OCI-LY3 (cell line): Measurements from ENCODE around the gene AZU1.
A peak's percentile ranks its signal among the peaks of the same experiment; 100 is the strongest.

Experiments used
- H2AFZ ChIP-seq: fragments of 200-600, 300-600 bp; shearing (Covaris generic); 2 replicates; pipeline ENCODE4 v1.6.0; 2014; ENCODE audit warnings: antibody characterized with exemption, low read depth, low read length
- H3K27ac ChIP-seq: fragments of 200-600, 300-600 bp; sonication (generic); 2 replicates; pipeline ENCODE4 v1.5.1; 2014; ENCODE audit warnings: mild to moderate bottlenecking, low read length, moderate library complexity, mixed read lengths
- H3K27me3 ChIP-seq: fragments of 200-600, 300-600 bp; sonication (generic); 2 replicates; pipeline ENCODE4 v1.6.1; 2014; ENCODE audit warnings: low read depth, low read length, mixed read lengths
- H3K36me3 ChIP-seq: fragments of 200-600, 300-600 bp; sonication (generic); replicated peaks from 2 replicates; pipeline ENCODE3; 2014; ENCODE audit warnings: low read depth, low read length, mixed read lengths
- H3K4me1 ChIP-seq: fragments of 300-600, 200-600 bp; sonication (generic); 2 replicates; pipeline ENCODE4 v1.6.1; 2014; ENCODE audit warnings: low read length, mixed read lengths
- H3K4me2 ChIP-seq: fragments of 200-600, 300-600 bp; sonication (generic); 2 replicates; pipeline ENCODE4 v1.6.1; 2014; ENCODE audit warnings: low read length, mixed read lengths
- H3K4me3 ChIP-seq: fragments of 300-600, 200-600 bp; sonication (generic); 2 replicates; pipeline ENCODE4 v1.5.1; 2014; ENCODE audit warnings: antibody characterized with exemption, mild to moderate bottlenecking, low read length, moderate library complexity
- H3K79me2 ChIP-seq: fragments of 300-600, 200-600 bp; shearing (Covaris generic); 2 replicates; pipeline ENCODE4 v1.6.1; 2014; ENCODE audit warnings: mild to moderate bottlenecking, low read length, mixed read lengths
- H3K9ac ChIP-seq: fragments of 300-600, 200-600 bp; shearing (Covaris generic); 2 replicates; pipeline ENCODE4 v1.6.0; 2014; ENCODE audit warnings: mild to moderate bottlenecking, low read length, moderate library complexity
- H3K9me3 ChIP-seq: fragments of 200-600, 300-600 bp; shearing (Covaris generic); 2 replicates; pipeline ENCODE4 v1.6.1; 2014; ENCODE audit warnings: low read length, mixed read lengths; ENCODE audit not compliant: insufficient read depth
- H4K20me1 ChIP-seq: fragments of 200-600, 300-600 bp; sonication (generic); 2 replicates; pipeline ENCODE4 v1.6.1; 2016; ENCODE audit warnings: low read length, mixed read lengths; ENCODE audit not compliant: insufficient read depth
- EZH2phosphoT487 ChIP-seq: fragments of 200-600 bp; shearing (Covaris generic); IDR thresholded peaks from 2 replicates; pipeline ENCODE4 v1.6.1; 2018; ENCODE audit warnings: antibody characterized with exemption, mixed run types, low read depth
- TF ChIP-seq, protein P1 (sequence below): fragments of 200-600, 300-600 bp; sonication (generic); IDR thresholded peaks from 2 replicates; pipeline ENCODE4 v1.5.1; 2014; ENCODE audit warnings: antibody characterized with exemption, low read length, low read depth

The AZU1 gene

DNA sequence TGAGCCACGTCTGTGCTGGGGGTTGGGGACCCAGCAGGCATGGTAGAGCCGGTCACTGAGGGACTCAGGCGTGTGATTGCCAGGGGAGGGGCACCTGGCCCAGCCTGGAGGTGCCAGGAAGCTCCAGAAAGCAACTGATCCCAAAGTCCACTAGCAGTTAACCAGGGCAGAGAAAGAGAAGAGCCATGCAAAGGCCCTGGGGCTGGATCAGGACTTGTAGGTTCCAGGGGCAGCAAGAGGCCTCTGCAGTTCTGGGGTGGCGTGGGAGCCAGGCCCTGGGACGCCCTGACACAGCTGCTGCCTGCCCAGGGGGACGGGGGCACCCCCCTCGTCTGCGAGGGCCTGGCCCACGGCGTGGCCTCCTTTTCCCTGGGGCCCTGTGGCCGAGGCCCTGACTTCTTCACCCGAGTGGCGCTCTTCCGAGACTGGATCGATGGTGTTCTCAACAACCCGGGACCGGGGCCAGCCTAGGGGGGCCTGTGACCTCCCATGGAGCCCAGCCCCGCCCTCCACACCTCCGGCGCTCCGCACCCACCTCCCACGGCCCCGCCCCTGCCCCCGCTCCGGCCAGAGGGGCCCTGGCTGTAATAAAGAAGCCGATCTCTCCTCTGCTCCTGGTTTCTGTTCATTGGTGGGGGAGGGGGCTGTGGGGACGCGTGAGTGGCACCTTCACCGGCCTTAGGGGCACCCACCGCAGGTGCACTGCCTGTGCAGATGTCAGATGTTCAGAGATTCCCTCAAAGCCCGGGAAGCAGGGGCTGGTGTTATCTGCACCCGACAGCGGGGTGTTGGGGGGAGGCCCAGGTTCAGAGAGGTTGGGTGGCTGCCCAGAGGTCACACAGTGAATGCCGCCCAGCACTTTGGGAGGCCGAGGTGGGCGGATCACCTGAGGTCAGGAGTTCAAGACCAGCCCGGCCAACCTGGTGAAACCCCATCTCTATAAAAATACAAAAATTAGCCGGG is 4.1 kb downstream of the AZU1 start:
- no peak overlapping the region for H2AFZ ChIP-seq
- peaks cover 21% of the 10 kb centered on the region for H3K27me3 ChIP-seq
- H3K9me3 ChIP-seq = no peaks in the 10 kb centered on the region
- H3K27ac ChIP-seq = no peak overlapping the region
- H3K4me2 ChIP-seq = peak overlapping the region; percentile 39
- H4K20me1 ChIP-seq = no peaks in the 10 kb centered on the region
- H3K4me1 ChIP-seq = peaks cover 26% of the 10 kb centered on the region
- TF ChIP-seq, protein P1, sequence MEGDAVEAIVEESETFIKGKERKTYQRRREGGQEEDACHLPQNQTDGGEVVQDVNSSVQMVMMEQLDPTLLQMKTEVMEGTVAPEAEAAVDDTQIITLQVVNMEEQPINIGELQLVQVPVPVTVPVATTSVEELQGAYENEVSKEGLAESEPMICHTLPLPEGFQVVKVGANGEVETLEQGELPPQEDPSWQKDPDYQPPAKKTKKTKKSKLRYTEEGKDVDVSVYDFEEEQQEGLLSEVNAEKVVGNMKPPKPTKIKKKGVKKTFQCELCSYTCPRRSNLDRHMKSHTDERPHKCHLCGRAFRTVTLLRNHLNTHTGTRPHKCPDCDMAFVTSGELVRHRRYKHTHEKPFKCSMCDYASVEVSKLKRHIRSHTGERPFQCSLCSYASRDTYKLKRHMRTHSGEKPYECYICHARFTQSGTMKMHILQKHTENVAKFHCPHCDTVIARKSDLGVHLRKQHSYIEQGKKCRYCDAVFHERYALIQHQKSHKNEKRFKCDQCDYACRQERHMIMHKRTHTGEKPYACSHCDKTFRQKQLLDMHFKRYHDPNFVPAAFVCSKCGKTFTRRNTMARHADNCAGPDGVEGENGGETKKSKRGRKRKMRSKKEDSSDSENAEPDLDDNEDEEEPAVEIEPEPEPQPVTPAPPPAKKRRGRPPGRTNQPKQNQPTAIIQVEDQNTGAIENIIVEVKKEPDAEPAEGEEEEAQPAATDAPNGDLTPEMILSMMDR = no peak
- TF ChIP-seq EZH2phosphoT487 = 0 out of 2 replicates have a peak, but pooled peaks have one; percentile 50
- H3K4me3 ChIP-seq = peak overlapping the region; percentile 29
- no peaks in the 10 kb centered on the region for H3K36me3 ChIP-seq
- no peak overlapping the region for H3K9ac ChIP-seq
- H3K79me2 ChIP-seq = no peaks in the 10 kb centered on the region

DNA sequence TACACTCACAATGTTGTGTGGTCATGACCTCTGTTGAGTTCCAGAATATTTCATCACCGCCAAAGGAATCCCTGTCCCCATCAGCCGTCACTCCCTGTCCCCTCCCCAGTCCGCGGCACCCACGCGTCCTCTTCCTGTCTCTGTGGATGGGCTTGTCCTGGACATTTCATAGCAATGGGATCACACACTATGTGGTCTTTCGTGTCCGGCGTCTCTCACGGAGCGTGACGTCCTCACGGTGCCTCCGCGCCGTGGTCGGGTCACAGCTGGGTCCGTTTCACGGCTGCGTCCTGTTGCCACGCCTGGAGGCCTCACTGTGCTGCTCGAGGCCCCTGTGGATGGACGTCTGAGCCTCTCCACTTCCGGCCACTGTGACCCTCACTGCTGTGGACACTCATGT is 6.6 kb downstream of the AZU1 start:
- no peaks in the 10 kb centered on the region for H4K20me1 ChIP-seq
- no peaks in the 10 kb centered on the region for H3K9me3 ChIP-seq
- H3K4me3 ChIP-seq = no peak overlapping the region
- H3K27me3 ChIP-seq = peaks cover 23% of the 10 kb centered on the region
- H2AFZ ChIP-seq = no peak overlapping the region
- no peak overlapping the region for H3K9ac ChIP-seq
- no peak overlapping the region for H3K27ac ChIP-seq
- H3K36me3 ChIP-seq = no peaks in the 10 kb centered on the region
- H3K4me2 ChIP-seq = no peak overlapping the region
- peaks cover 16% of the 10 kb centered on the region for H3K4me1 ChIP-seq
- TF ChIP-seq EZH2phosphoT487 = no peak
- TF ChIP-seq, protein P1 = no peak
- no peaks in the 10 kb centered on the region for H3K79me2 ChIP-seq

- Histone ChIP-seq H2AFZ (no peak overlapping the region), H4K20me1 (no peaks in the 10 kb centered on the region), H3K4me2 (no peak overlapping the region), H3K79me2 (no peaks in the 10 kb centered on the region), H3K9me3 (no peaks in the 10 kb centered on the region), H3K27ac (no peak overlapping the region), H3K4me3 (no peak overlapping the region), H3K4me1 (peaks cover 8% of the 10 kb centered on the region; the same call in 1 of the 2 replicates), H3K36me3 (no peaks in the 10 kb centered on the region), H3K27me3 (peaks cover 20% of the 10 kb centered on the region), H3K9ac (no peak overlapping the region)
- TF ChIP-seq EZH2phosphoT487 = no peak
- TF ChIP-seq, protein P1 = no peak
These were observed 7.7 kb downstream of the AZU1 start for GRCh38 chr19:835210-835810.
